Choroid plexus epithelial cell (primary cell): ENCODE measurements around the gene DNAH3.
"Not testable (repeated sequence)": the region's sequence is repeated elsewhere in the genome, so short reads cannot be mapped to it uniquely, and the experiment has no call there.

Experiments used
- DNase-seq: peaks from one replicate; pipeline ENCODE4 v3.0.0-alpha.2; 2010; ENCODE audit warnings: low read depth
- H3K4me3 ChIP-seq: 2 replicates; pipeline ENCODE4 v1.5.1; 2011; ENCODE audit warnings: low read depth, mild to moderate bottlenecking, control low read depth, low read length, moderate library complexity
- TF ChIP-seq, protein P1 (sequence below): conservative IDR thresholded peaks from 2 replicates; pipeline ENCODE4 v1.5.1; 2011; ENCODE audit warnings: low read depth, mild to moderate bottlenecking, control low read depth, inconsistent platforms, low read length, moderate library complexity

DNAH3 gene

DNA sequence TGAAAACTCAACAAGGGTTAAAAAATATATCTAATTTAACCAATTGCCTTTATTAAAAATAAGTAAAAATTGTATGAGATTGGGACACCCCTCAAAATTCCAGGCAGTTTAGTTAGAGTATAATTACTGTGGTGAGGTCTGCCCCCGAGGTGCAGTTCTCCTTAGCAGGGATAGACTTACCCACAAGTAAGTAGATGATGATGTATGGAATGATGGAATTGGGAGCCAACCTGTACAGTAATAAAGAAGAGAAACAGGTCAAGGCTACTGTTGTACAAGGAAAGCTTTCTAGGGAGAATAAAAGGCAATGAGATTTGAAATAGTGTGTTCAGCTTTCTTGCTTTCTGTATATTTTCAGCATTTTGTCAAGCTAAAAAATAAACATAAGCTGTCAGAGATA lies 9.6 kb upstream of the DNAH3 start:
- no peak overlapping the region for H3K4me3 ChIP-seq
- TF ChIP-seq, protein P1, sequence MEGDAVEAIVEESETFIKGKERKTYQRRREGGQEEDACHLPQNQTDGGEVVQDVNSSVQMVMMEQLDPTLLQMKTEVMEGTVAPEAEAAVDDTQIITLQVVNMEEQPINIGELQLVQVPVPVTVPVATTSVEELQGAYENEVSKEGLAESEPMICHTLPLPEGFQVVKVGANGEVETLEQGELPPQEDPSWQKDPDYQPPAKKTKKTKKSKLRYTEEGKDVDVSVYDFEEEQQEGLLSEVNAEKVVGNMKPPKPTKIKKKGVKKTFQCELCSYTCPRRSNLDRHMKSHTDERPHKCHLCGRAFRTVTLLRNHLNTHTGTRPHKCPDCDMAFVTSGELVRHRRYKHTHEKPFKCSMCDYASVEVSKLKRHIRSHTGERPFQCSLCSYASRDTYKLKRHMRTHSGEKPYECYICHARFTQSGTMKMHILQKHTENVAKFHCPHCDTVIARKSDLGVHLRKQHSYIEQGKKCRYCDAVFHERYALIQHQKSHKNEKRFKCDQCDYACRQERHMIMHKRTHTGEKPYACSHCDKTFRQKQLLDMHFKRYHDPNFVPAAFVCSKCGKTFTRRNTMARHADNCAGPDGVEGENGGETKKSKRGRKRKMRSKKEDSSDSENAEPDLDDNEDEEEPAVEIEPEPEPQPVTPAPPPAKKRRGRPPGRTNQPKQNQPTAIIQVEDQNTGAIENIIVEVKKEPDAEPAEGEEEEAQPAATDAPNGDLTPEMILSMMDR, result no peak

DNA sequence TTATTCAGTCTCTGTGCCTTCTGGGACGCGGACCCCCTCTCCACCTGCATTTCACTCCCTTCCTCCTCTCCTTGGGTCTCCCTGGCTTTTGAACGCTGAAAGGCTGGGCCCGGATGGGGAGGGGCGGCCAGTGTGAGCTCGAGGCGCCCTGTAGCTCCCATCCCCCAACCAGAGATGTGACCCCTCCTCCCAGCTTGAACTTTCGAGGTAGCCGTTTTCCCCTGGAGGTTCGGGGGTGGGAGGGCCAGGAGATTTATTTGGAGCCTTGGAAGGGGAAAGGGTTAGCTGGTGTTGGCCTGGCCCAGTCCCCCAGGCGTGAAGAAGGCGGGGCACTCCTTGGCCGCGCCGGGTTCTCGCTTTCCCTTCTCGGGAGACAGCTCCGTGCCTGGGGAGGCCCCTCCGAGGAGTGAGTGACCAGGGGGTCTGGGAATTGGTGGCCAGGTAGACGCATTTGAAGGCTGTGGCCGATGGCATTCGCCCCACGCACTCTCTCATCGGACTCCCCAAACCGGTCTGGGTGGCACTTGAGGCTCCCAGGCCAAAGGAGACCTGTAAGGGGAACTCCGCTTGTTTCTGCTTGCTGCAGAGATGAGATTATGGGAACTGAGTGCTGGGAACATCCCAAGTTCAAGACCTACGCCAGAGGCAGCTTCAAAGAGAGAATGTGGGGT lies 8.8 kb upstream of the DNAH3 start:
- no peak for DNase-seq
- H3K4me3 ChIP-seq, result peak overlapping the region; percentile 77
- TF ChIP-seq, protein P1, result no peak

More for the DNA sequence above, 9.6 kb upstream of the DNAH3 start:
- no peak for DNase-seq

DNA sequence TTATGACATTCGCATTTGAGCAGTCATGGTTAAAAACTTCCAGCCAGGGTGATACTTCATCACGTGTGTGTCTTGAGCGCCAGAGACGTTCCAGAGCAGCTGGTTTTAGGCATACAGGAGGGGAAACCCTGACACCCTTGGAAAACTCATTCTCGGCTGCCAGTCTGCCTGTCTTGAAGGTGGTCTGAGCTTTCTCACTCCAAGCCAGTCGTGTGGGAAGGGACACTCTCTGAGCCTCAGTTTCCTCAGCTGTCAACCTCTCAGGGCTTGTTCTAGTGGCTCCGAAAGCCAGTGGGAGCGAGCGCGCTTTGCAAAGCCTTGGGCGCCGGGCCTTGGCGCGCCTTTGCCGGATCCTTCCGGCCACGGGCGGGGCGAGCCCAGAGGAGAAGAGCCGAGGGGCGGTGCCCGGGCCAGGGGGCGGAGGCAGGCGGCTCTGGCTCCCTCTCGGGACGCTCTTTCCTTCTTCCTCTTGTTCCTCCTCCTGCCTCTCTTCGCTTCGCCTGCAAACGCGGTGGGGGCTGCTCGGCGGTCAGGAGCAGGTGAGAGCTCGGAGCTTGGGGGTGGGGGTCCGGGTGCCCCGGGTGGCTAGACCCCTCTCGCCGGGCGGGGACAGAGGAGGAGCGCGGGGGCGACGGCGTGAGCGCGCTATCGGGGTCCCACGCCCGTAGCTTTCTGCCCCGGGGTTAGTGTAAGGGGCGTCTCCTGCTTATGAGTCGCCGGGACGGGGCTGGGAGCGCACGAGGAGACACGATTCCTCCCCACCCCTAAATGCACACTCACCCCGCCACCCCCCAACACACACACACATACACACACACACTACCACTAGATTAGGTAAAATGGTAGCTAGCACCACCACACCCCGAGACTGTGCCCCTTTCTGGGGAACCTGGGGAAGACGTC lies 7.8 kb upstream of the DNAH3 start, which contains the start of gene LDAF1:
Gene LDAF1, plus strand, starts transcription at position 467 of the 903 bp plus-strand sequence. CDS start 2,509 bp downstream, outside the sequence.
- DNase-seq, result peak; percentile 74
- TF ChIP-seq, protein P1, result no peak
- peak within 1 kb of the TSS; percentile 77 for H3K4me3 ChIP-seq

DNA sequence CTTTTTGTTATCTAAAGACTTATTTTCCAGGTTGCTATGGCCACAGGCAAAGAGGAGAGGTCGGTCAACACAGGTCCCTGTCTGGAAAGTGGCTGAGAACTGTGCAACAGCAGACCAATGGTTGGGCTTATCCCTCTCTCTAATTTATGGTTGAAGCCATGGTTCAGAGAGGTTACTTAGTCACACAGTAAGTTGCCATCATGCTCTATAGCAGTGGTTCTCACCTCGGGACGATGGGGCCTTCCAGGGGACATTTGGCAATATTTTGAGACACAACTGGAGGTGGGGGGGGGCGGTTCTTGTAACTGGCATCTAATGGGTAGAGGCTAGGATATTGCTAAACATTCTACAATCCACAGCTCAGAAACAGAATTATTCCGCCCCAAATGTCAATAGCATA lies 7.0 kb upstream of the DNAH3 start:
- H3K4me3 ChIP-seq, result no peak overlapping the region
- DNase-seq, result no peak
- TF ChIP-seq, protein P1, result no peak

DNA sequence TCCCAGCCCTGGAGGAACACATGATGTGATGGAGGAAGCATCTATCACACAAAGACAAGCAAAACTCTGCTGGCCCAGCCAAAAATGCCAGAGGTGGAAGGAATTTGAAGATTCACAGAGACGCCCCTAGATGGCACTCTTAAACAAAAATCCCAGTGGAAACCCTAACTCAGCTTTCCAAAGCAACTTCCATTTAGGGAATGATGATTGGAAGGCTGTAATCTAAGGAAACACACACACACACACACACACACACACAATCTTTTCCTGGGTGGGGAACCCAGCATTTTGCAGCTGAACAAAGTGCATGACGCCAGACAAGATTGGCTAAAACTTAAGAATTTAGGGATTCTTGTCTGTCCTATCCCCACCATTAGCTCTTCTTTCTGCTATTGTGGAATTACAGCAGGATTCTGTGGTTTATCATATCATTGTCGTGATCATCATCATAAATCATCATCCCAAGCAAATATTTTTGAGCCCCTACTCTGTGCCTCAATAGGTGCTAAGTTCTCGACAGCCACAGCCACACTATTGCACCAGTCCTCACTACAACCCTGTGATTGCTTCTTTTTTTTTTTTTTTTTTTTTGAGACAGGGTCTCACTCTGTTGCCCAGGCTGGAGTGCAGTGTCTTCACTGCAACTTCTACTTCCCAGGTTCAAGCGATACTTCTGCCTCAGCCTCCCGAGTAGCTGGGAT lies 6.3 kb upstream of the DNAH3 start:
- TF ChIP-seq, protein P1, result peak; percentile 74
- no peak overlapping the region for H3K4me3 ChIP-seq
- peak; percentile 74 for DNase-seq

- H3K4me3 ChIP-seq, DNase-seq: not testable (repeated sequence)
These were observed 5.4 kb upstream of the DNAH3 start for GRCh38 chr16:21156011-21156410.

- not testable (repeated sequence) for H3K4me3 ChIP-seq, DNase-seq
These were observed 2.6 kb upstream of the DNAH3 start for GRCh38 chr16:21153124-21153729.

GRCh38 chr16:21152160-21153030 lies 1.7 kb upstream of the DNAH3 start:
- not testable (repeated sequence) for H3K4me3 ChIP-seq, DNase-seq
